ENCODE results near the gene GPC3. TPM values are rescaled to one million over a fixed set of nuclear protein-coding genes. Genes with fewer than 3 reads are reported as not detected.
"Not testable (repeated sequence)": the region's sequence is repeated elsewhere in the genome, so short reads cannot be mapped to it uniquely, and the experiment has no call there.

GPC3 gene
- total RNA-seq, 3 donors from 2014 or later (not counting 1 experiment from before 2014, with no cell fraction given) = not detected

- H3K36me3 Mint-ChIP-seq = no peaks in the 10 kb centered on the region
These were observed 455.8 kb downstream of the GPC3 start for GRCh38 chrX:133529578-133529977.

GRCh38 chrX:133527825-133528224 is 457.6 kb downstream of the GPC3 start:
- Histone ChIP-seq H3K9me3 (ENCODE audit: control insufficient read depth, insufficient read depth, low read length) (no peaks in the 10 kb centered on the region), H3K27me3 (ENCODE audit: control insufficient read depth, insufficient read depth, low read length) (no peaks in the 10 kb centered on the region), H3K4me3 (ENCODE audit: low read length) (no peak overlapping the region), H3K36me3 (ENCODE audit: control insufficient read depth, insufficient read depth, low read length) (no peaks in the 10 kb centered on the region), H3K4me1 (ENCODE audit: control insufficient read depth, insufficient read depth, low read length) (no peaks in the 10 kb centered on the region), H3K27ac (ENCODE audit: low read length) (no peak overlapping the region)
- TF ChIP-seq CTCF (IDR thresholded peaks at IDR 0.05) = no peak
- no peaks in the 10 kb centered on the region for H3K36me3 Mint-ChIP-seq
- intact Hi-C loops (cut with micrococcal nuclease) = no loop called here
- H3K4me3 Mint-ChIP-seq = no peak overlapping the region
- H3K9me3 Mint-ChIP-seq = no peaks in the 10 kb centered on the region
- peaks cover 0 to 3% of the 10 kb centered on the region in 2 donors for H3K27me3 Mint-ChIP-seq (ENCODE audit: low read depth in 2 of 2)
- H3K27ac Mint-ChIP-seq = no peak overlapping the region
- no peaks in the 10 kb centered on the region for H3K4me1 Mint-ChIP-seq
- WGBS (ENCODE audit: insufficient coverage) = no CpG with 5 or more reads among the region's 4 CpGs
- ATAC-seq (no peak), DNase-seq (no peak)

More at GRCh38 chrX:133529578-133529977, 455.8 kb downstream of the GPC3 start:
- WGBS (ENCODE audit: insufficient coverage) = 77% methylated on average over 3 of the region's 3 CpGs
- Mint-ChIP-seq H3K4me1 (no peaks in the 10 kb centered on the region), H3K9me3 (no peaks in the 10 kb centered on the region), H3K27me3 (ENCODE audit: low read depth in 2 of 2) (peaks cover 0 to 9% of the 10 kb centered on the region in 2 donors), H3K27ac (no peak overlapping the region), H3K4me3 (no peak overlapping the region)
- Histone ChIP-seq H3K27me3 (ENCODE audit: control insufficient read depth, insufficient read depth, low read length) (no peaks in the 10 kb centered on the region), H3K27ac (ENCODE audit: low read length) (no peak overlapping the region), H3K4me1 (ENCODE audit: control insufficient read depth, insufficient read depth, low read length) (no peaks in the 10 kb centered on the region), H3K9me3 (ENCODE audit: control insufficient read depth, insufficient read depth, low read length) (no peaks in the 10 kb centered on the region), H3K36me3 (ENCODE audit: control insufficient read depth, insufficient read depth, low read length) (no peaks in the 10 kb centered on the region), H3K4me3 (ENCODE audit: low read length) (no peak overlapping the region)
- no peak for TF ChIP-seq CTCF (IDR thresholded peaks at IDR 0.05)
- intact Hi-C loops (cut with micrococcal nuclease) = no loop called here
- ATAC-seq (no peak), DNase-seq (no peak)

GRCh38 chrX:133527415-133527814 is 458.0 kb downstream of the GPC3 start:
- WGBS (ENCODE audit: insufficient coverage) = no CpG with 5 or more reads among the region's 3 CpGs
- Mint-ChIP-seq H3K4me3 (no peak overlapping the region), H3K9me3 (no peaks in the 10 kb centered on the region), H3K4me1 (no peaks in the 10 kb centered on the region), H3K36me3 (no peaks in the 10 kb centered on the region), H3K27me3 (ENCODE audit: low read depth in 2 of 2) (no peaks in the 10 kb centered on the region), H3K27ac (no peak overlapping the region)
- Histone ChIP-seq H3K36me3 (ENCODE audit: control insufficient read depth, insufficient read depth, low read length) (no peaks in the 10 kb centered on the region), H3K9me3 (ENCODE audit: control insufficient read depth, insufficient read depth, low read length) (no peaks in the 10 kb centered on the region), H3K4me1 (ENCODE audit: control insufficient read depth, insufficient read depth, low read length) (no peaks in the 10 kb centered on the region), H3K4me3 (ENCODE audit: low read length) (no peak overlapping the region), H3K27me3 (ENCODE audit: control insufficient read depth, insufficient read depth, low read length) (no peaks in the 10 kb centered on the region), H3K27ac (ENCODE audit: low read length) (no peak overlapping the region)
- ATAC-seq (no peak), DNase-seq (no peak)
- TF ChIP-seq CTCF (IDR thresholded peaks at IDR 0.05) = no peak
- intact Hi-C loops (cut with micrococcal nuclease) = no loop called here

GRCh38 chrX:133526773-133527172 is 458.6 kb downstream of the GPC3 start:
- H3K9me3 ChIP-seq (ENCODE audit: control insufficient read depth, insufficient read depth, low read length); H3K4me1 Mint-ChIP-seq; H3K27ac Mint-ChIP-seq; ATAC-seq; H3K9me3 Mint-ChIP-seq; intact Hi-C loops (cut with micrococcal nuclease); H3K4me3 ChIP-seq (ENCODE audit: low read length); H3K36me3 Mint-ChIP-seq; H3K4me1 ChIP-seq (ENCODE audit: control insufficient read depth, insufficient read depth, low read length); H3K27me3 Mint-ChIP-seq (ENCODE audit: low read depth in 2 of 2); H3K36me3 ChIP-seq (ENCODE audit: control insufficient read depth, insufficient read depth, low read length); DNase-seq; H3K27me3 ChIP-seq (ENCODE audit: control insufficient read depth, insufficient read depth, low read length); H3K27ac ChIP-seq (ENCODE audit: low read length); H3K4me3 Mint-ChIP-seq: not testable (repeated sequence)
- WGBS (ENCODE audit: insufficient coverage) = 92% methylated on average over 3 of the region's 3 CpGs

Data from natural killer cell (primary cell).